GM21619 (cell line): ENCODE results near the gene KIF1B.

Experiments used
- ATAC-seq: cut with Tn5 transposase; IDR thresholded peaks from one replicate; pipeline ENCODE4 v1.9.1; 2021; ENCODE audit not compliant: unreplicated experiment

Gene KIF1B, protein sequence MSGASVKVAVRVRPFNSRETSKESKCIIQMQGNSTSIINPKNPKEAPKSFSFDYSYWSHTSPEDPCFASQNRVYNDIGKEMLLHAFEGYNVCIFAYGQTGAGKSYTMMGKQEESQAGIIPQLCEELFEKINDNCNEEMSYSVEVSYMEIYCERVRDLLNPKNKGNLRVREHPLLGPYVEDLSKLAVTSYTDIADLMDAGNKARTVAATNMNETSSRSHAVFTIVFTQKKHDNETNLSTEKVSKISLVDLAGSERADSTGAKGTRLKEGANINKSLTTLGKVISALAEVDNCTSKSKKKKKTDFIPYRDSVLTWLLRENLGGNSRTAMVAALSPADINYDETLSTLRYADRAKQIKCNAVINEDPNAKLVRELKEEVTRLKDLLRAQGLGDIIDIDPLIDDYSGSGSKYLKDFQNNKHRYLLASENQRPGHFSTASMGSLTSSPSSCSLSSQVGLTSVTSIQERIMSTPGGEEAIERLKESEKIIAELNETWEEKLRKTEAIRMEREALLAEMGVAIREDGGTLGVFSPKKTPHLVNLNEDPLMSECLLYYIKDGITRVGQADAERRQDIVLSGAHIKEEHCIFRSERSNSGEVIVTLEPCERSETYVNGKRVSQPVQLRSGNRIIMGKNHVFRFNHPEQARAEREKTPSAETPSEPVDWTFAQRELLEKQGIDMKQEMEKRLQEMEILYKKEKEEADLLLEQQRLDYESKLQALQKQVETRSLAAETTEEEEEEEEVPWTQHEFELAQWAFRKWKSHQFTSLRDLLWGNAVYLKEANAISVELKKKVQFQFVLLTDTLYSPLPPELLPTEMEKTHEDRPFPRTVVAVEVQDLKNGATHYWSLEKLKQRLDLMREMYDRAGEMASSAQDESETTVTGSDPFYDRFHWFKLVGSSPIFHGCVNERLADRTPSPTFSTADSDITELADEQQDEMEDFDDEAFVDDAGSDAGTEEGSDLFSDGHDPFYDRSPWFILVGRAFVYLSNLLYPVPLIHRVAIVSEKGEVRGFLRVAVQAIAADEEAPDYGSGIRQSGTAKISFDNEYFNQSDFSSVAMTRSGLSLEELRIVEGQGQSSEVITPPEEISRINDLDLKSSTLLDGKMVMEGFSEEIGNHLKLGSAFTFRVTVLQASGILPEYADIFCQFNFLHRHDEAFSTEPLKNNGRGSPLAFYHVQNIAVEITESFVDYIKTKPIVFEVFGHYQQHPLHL (N-terminal part only)

DNA sequence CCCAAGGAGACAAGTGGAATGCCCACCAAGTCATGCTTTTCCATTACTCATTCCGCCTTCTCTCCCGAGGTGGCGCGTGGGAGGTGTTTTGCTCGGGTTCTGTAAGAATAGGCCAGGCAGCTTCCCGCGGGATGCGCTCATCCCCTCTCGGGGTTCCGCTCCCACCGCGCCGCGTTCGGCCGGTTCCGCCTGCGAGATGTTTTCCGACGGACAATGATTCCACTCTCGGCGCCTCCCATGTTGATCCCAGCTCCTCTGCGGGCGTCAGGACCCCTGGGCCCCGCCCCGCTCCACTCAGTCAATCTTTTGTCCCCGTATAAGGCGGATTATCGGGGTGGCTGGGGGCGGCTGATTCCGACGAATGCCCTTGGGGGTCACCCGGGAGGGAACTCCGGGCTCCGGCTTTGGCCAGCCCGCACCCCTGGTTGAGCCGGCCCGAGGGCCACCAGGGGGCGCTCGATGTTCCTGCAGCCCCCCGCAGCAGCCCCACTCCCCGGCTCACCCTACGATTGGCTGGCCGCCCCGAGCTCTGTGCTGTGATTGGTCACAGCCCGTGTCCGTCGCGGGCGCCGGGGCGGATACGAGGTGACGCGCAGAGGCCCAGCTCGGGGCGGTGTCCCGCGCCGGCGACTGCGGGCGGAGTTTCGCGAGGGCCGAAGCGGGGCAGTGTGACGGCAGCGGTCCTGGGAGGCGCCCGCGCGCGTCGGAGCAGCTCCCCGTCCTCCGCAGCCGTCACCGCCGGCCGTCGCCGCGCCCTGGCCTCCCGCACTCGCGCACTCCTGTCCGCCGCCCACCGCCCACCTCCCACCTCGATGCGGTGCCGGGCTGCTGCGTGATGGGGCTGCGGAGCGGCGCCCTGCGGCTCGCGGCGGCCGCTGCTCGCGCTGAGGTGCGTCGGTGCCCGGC, at the start of gene KIF1B:
Gene KIF1B, plus strand, starts transcription at position 666 of the 906 bp plus-strand sequence. CDS start 21,759 bp downstream, outside the sequence.
- peak; percentile 95 for ATAC-seq

DNA sequence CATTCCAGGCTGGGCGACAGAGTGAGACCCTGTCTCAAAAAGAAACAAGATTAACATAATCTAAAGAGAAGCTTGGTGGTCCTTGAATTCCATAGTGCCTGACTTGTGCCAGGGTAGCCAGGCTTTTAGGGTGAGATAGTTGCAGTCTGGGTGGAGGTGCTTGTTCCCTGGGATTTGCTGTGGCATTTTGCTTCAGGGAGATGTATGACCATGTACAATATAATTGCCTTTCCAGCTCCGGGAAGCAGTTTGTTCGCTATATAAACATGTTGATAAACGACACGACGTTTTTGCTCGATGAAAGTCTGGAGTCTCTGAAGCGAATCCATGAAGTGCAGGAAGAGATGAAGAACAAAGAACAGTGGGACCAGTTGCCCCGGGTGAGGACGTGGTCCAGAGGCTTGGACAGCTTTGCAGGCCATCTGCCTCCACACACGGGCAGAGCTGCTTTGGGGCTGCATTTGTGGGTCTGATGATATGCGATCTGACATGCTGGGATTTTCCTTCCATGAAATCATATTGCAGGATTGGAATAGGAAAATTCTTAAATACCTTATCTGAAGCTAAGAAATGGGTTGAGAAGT, 49.4 kb upstream of the KIF1B start:
- ATAC-seq: no peak

DNA sequence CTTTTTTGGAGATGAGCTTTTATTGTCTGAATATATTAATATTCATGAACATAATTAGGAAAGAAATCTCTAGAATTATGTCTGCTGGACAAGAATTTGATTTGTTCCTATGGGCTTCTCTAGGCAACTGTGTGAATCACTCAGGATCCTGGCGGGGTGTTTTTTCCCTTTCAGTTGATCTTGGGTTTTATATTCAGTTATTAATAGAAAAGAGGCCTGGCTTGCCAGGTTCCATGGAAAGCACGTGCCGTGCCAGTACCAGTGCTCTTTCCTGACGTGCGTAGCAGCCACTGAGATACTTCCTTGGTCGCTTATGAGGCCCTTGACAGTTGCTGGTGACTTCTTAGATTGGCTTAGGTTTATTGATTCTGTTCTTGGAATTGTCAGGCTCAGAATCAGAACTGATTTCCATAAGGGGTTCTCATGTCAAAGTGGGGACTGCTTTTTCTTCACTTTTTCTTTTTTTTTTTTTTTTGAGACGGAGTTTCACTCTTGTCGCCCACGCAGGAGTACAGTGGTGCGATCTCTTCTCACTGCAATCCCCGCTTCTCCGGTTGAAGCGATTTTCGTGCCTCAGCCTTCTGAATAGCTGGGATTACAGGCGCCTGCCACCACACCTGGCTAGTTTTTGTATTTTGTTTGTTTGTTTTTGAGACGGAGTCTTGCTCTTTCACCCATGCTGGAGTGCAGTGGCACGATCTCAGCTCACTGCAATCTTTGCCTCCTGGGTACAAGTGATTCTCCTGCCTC, 48.7 kb upstream of the KIF1B start:
- ATAC-seq: no peak

DNA sequence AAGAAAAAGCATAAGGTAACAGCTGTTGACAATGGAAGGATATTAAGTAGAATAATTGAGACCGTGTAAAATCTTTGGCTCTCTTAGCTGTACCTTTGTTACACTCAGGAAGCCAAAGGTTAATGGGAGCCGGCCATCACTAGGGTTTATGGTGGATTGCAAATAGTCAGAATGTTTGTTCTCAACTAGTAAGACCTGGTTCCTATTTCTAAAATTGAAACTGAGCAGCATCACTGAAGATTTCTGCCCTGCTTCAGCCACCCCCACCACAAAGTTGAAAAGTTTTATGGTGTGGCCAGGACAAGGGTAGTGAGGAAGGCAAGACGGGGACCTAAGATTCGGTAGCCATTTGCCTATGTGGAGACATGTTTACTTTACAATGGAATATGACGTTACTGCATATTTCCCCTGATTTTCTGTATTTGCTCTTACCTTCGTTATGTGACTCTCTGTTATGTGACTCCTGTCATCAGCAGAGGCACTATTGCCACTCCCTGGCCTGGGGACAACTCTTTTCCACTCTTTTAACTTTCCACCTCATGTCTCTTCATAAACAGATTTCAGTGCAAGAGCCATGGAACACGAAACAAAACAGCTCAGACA, 41.4 kb upstream of the KIF1B start:
- no peak for ATAC-seq

DNA sequence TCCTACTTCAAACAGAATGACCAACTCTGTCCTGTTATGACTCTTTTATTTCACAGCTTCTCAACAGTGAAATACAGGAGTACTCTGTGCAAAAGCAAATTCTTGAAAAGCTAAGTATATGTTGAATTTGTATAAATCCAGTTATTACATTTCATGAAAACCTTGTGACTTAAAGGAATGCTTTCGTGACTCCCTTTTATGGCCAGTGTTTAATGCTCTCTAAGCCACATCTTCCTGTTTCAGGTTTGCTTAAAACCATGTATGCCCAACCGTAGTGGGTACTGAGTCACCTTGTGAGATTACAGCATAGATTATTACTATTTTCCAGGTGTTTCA, 40.2 kb upstream of the KIF1B start:
- no peak for ATAC-seq

DNA sequence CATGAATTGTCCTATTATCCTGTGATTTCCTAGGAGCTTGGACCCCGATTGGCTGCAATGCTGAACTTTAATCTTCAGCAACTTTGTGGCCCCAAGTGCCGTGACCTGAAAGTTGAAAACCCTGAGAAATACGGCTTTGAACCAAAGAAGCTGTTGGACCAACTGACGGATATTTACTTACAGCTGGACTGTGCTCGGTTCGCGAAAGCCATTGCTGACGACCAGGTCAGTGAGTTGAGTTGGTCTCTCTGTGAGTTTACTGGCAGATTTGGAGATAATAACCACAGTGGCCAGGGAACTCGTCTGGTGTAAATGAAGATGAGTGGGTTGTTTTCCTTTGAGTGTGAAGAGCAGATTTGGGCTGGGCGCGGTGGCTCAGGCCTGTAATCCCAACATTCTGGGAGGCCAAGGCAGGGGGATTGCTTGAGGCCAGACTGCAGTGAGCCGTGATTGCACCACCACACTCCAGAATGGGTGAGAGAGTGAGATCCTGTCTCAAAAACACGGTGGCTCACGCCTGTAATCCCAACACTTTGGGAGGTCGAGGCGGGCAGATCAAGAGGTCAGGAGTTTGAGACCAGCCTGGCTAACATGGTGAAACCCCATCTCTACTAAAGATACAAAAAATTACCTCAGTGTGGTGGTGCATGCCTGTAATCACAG, 39.1 kb upstream of the KIF1B start:
- ATAC-seq: no peak

DNA sequence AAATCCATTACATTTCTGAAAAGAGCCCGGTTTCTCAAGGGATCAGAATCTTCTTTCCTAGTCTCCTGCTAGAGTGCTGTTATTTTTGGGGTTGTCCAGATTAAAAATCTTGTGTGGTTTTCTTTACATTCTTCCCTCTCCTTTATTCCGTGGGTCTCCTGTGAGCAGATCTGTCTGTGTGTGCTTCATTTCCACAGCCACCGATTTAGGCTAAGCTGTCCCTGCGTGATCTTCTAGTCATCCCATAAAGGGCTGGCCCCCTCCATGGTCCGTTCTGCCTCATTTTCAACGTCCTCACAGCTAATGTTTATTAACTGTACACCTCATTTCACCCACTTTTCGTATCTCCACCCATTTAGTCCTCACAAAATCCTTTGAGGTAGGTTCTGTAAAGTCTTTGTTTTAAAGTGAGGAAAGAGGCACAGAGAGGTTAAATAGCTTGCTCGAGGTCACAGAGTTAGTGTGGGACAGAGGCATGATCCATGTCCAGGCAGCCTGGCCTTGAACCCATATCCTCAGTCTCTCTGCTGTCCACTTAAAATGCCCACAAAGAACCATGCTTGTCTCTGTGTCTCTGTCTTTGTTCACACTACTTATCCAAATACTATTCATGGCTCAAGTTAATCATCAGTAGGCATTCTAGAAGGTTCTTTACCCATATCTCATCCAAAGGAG, 38.2 kb upstream of the KIF1B start:
- no peak for ATAC-seq

DNA sequence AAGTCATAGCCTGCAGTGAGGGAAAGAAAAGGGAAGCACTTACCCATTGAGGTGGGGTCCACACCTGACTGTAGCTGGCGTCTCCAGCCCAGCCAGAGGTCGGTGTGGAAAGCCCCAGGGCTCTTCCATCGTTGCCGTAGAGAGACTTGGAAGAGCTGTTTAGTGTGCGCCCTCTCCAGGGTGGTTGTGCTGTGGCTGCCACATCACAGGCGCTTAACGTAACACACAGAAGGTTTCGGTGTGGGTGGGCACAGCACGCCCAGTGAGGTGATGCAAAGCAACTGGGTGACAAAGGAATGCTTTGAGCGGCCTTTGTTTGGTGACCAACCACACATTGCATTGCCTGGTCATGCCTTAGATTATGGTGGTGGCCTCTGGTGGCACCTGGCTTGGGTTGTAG, 36.8 kb upstream of the KIF1B start:
- ATAC-seq: no peak

DNA sequence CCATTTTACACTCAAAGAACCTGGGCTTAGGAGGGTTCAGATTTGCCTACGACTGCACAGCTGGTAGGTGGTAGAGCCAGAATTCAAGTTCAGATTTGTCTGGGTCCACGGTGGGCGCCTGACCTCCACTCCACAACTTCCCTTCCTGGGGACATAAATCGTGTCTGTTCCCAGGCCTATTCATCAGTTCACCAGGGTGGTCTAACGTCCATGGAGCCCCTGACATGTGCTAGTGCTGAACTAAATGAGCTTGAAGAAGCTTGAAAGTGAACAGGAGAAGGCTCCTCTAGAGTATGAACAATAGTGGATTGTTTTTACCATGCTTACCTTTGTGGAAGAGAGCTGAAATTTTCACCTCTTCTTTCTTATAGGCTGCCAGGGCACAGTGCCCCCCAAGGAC, 32.5 kb upstream of the KIF1B start:
- ATAC-seq: no peak

DNA sequence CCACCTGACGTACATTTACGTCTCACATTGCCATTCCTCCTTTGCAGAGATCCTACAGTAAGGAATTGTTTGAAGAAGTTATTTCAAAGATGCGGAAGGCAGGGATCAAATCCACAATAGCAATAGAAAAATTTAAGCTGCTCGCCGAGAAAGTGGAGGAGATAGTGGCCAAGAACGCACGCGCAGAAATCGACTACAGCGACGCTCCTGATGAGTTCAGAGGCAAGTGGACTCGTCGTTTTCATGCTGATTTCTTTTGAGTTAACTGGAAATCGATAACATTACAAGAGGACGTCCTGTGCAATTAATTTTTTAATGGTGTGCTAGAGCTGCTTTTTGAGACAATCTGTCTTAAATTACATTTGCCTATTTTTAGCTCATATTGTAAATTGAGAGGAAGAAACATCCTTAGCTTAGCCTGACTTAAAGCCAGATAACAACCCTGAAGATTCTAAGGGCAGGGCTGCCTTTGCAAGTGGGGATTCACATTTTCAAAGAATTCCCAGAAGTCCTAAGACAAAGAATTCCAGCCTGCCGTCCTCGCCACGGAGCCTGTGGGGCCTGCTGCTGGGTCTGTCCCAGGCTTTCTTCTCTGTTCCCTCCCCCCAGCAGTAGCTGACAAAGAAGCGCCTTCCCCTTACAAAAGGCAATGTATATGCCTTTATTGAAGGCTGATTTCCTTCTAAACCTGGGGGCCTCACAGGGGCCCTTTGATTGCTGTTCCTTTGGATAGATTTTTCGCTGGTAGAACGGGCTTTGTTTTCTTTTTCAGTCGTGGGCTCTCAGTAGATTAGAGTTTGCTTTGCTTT, 31.6 kb upstream of the KIF1B start:
- ATAC-seq: no peak

DNA sequence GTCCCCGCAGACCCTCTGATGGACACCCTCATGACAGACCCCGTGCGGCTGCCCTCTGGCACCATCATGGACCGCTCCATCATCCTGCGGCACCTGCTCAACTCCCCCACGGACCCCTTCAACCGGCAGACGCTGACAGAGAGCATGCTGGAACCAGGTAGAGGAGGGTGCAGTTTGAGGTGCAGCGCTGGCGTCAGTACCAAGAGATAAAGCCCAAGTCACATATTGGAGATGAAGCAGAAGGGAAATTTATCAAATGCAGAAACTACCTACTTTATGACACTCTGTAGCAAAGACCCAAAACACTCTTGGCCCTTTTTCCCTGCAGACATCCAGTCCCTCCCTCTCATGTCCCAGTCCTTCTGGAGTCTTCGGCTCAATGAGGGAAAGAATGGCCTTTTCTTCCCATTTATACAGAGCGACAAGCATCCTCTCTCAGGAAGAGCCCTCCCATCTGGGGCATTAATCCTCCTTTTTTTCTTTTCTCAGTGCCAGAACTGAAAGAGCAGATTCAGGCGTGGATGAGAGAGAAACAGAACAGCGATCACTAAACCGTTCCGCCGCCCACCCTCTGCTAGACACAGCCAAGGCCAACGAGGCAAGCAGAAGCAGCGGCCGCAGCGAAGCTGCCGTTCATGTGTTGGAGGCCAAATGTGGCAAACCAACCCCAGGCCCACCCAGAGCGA, 30.8 kb upstream of the KIF1B start:
- ATAC-seq: no peak

DNA sequence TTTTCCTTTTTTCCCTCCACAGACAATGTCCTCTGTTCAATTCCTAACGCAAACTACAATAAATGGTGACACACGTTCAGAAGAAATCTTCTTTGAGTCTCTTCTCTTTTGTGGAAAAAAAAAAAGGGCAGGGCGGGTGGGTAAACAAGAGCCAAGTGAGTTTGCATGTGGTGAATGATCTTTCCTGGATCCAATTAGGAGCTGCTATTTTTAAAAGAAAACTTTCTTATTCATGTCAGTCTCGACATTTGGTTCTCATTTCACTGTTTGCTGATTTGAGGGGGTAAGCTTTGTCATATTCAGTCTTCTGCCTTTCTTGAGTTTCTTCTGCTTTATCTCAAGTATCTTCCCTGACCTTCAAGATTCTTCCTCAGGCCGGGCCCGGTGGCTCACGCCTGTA, 29.2 kb upstream of the KIF1B start:
- no peak for ATAC-seq

DNA sequence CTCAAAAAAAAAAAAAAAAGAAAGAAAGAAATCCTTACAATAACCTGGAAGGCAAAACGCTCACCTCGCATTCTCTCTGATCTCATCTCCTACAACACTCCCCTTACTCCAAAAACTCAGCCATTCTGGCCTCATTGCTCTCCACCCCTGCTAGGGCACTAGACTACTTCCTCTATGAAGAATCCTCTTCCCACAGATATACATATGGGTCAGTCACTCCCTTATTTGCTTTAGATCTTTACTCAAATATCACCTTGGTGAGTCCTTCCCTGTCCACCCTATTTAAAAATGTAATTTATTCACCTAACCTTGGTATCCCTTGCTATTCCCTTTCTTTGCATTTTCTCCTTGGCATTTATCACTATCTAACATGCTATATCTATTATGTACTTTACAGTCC, 24.6 kb upstream of the KIF1B start:
- ATAC-seq: no peak

DNA sequence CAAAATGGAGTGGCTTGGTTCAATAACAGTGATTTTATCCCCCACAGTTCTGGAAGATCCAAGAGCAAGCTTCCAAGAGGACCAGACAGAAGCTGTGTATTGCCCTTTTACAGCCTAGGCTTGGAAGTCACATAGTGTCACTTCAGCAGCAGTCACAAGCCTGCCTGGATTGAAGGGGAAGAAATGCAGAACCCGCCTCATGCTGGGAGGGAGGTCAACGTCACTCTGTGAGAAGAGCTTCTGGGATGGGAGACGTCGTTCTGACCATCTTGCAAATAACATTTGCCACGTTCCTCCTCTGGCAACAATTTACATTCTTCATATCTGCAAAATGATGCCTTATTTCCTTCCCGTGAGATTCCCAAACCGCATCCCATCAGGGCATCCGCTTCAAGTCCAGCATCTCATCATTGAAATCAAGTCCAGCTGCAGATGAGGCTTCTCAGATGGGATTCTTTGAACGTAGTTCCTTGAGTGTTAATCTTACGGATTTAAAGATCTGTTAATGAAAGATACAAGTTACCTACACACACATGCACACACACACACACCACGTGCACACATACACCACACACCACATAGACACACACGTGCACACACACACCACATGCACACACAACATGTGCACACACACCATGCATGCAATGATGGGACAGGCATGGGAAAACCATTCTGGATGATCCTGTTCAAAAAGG, 23.9 kb upstream of the KIF1B start:
- ATAC-seq: no peak

DNA sequence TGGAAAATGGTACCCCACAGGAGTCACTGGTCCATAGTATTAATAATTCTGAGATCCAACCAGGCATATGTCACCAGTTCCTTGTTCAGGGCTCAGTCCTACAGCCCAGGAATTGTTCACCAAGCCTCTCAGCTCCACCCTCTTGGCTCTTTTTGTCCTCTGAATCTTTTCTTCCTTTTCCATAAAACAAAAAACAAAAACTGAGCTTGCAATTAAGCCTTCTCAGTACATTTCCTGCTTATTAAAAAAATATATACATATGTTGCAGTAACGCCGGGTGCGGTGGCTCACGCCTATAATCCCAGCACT, 23.4 kb upstream of the KIF1B start:
- ATAC-seq: no peak

DNA sequence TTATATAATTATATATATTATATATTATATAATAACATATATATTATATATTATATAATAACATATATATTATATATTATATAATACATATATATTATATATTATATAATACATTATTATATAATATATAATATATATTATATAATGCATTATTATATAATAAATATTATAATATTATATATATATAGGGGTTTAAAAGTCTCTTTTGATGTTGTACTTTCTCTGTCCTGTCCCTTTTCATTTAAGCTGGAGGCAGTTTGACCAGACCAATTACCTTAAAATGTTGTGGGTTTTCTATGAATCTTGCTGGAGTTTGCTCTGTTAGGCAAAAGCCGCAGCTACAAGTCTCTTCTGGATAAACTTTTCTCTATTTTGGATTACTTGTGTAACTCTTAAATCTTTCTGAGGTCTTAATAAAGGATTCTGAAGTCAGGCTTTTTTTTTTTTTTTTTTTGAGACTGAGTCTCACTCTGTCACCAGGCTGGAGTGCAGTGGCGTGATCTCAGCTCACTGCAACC, 22.2 kb upstream of the KIF1B start:
- no peak for ATAC-seq
